SJSA1 (cell line): ENCODE results near the gene FYB2. TPM values are rescaled to one million over a fixed set of nuclear protein-coding genes. Genes with fewer than 3 reads are reported as not detected.

ENCODE experiments used
- DNase-seq, 2 experiments: peaks; one replicate each; pipeline ENCODE4 v3.0.0-alpha.2; 2015 to 2020; ENCODE audit warnings: low spot score in 2 of 2, low read depth in 1 of 2
- H3K27ac ChIP-seq: fragments of 250-450 bp; sonication (Bioruptor Pico); 2 replicates; pipeline ENCODE4 v1.5.1; 2020; ENCODE audit warnings: mild to moderate bottlenecking, moderate library complexity
- H3K27me3 ChIP-seq: fragments of 250-450 bp; sonication (Bioruptor Pico); replicated peaks from 2 replicates; pipeline ENCODE4 v1.5.1; 2020; ENCODE audit warnings: mild to moderate bottlenecking, moderate library complexity
- H3K36me3 ChIP-seq: fragments of 250-450 bp; sonication (Bioruptor Pico); 2 replicates; pipeline ENCODE4 v1.5.1; 2020; ENCODE audit warnings: mild to moderate bottlenecking
- H3K4me1 ChIP-seq: fragments of 250-450 bp; sonication (Bioruptor Pico); replicated peaks from 2 replicates; pipeline ENCODE4 v1.6.1; 2021; ENCODE audit warnings: mild to moderate bottlenecking
- H3K4me3 ChIP-seq: fragments of 250-450 bp; sonication (Bioruptor Pico); 2 replicates; pipeline ENCODE4 v1.5.1; 2020; ENCODE audit warnings: mild to moderate bottlenecking
- H3K9me3 ChIP-seq: fragments of 250-450 bp; sonication (Bioruptor Pico); replicated peaks from 2 replicates; pipeline ENCODE4 v1.5.1; 2020; ENCODE audit warnings: mild to moderate bottlenecking
- total RNA-seq: library from RNA; depleted of rRNA; stranded (reverse); fragments of >200 nt; shearing (Covaris generic); gene quantifications from 2 replicates; pipeline ENCODE4 v1.2.3, GENCODE V29; 2014

Gene FYB2
- total RNA-seq, 1 experiment from 2014 or later: 0.58 TPM

DNA sequence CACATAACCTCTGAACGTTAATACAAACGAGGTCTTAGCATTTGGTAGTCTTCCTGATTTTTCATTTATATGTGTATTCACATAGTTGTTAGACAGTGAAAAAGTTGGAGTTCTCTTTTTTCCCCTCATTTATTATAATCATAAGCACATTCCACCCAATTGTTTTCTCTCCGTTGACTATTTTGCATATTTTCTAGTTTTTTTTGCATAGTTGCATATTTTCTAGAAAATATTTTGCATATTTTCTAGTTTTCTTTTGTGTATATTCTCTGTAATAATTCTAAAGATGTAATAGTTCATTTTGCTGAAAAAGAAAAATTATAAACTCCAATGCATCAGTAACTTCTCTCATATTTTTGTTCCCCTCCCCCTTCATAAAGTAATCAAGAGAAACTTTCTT lies 47.5 kb downstream of the FYB2 start:
- Histone ChIP-seq H3K4me1 (no peaks in the 10 kb centered on the region), H3K27me3 (no peaks in the 10 kb centered on the region), H3K36me3 (no peaks in the 10 kb centered on the region), H3K27ac (no peak overlapping the region), H3K4me3 (no peak overlapping the region), H3K9me3 (no peaks in the 10 kb centered on the region; the same call in 1 of the 2 replicates)
- no peak for DNase-seq

GRCh38 chr1:56758794-56759193 lies 60.4 kb downstream of the FYB2 start:
- Histone ChIP-seq H3K4me1 (no peaks in the 10 kb centered on the region), H3K27me3 (no peaks in the 10 kb centered on the region; the same call in 1 of the 2 replicates), H3K27ac (no peak overlapping the region), H3K36me3 (no peaks in the 10 kb centered on the region), H3K9me3 (0 out of 2 replicates have a peak, but pooled peaks cover 2% of the 10 kb centered on the region), H3K4me3 (no peak overlapping the region)
- no peak for DNase-seq

DNA sequence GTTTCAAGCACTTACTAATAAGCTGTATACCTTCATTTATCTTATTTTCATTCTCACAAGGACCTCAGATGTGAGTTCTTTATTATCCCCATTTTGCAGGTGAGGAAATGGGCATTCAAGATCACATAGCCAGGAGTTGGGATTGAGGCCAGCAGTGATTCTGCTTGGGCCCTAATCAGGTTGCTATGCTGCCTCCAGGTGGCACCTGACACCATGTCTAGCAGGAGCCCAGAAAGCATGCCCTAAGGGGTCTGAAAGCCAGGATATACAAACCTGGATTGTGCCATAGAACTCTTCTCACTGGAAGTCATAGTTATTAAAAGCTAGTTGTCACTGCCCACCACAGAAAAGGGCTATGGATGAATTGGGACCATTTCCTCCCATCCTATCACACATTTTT lies 61.1 kb downstream of the FYB2 start:
- Histone ChIP-seq H3K9me3 (0 out of 2 replicates have a peak, but pooled peaks cover 2% of the 10 kb centered on the region), H3K27me3 (no peaks in the 10 kb centered on the region; the same call in 1 of the 2 replicates), H3K4me3 (no peak overlapping the region), H3K27ac (no peak overlapping the region), H3K4me1 (no peaks in the 10 kb centered on the region), H3K36me3 (no peaks in the 10 kb centered on the region)
- no peak for DNase-seq

GRCh38 chr1:56755911-56756310 lies 63.3 kb downstream of the FYB2 start:
- Histone ChIP-seq H3K4me3 (no peak overlapping the region), H3K27me3 (no peaks in the 10 kb centered on the region; the same call in 1 of the 2 replicates), H3K9me3 (0 out of 2 replicates have a peak, but pooled peaks cover 2% of the 10 kb centered on the region), H3K27ac (no peak overlapping the region), H3K36me3 (no peaks in the 10 kb centered on the region), H3K4me1 (no peaks in the 10 kb centered on the region)
- no peak for DNase-seq

DNA sequence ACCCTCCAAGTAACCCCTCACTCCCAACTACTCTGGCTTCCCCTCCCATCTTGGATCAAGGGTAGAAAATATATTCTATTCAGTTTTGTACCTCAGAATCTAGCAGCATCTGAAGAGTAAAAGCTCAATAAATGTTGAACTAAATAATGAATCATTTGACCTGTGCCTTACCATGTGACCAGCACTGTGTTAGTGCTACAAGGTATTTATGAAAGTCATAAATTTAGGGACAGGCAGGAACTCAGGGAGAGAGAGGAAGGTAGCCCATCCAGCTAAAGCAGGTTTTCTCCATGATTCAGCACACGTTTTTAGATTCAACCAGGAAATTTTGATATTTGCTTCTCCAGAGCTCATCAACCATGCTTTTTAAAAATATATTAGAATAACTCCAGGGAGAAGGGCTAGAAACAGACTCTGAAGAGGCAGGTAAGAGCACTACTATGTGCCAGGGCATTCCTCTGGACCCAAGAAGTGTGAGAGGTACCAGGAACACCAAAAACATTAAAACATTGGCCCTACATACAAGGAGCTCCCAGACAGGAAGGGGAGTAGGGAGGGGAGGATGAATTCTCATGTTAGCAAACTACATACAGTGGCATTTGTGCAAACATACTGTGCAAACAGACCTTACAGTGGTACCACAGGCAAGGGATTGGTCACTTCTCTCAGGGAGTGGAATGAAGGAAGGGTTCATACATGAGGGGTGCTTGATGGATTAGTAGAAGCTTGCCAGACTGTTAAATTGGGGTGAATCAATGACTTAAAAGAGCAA lies 64.3 kb downstream of the FYB2 start:
- Histone ChIP-seq H3K36me3 (no peaks in the 10 kb centered on the region), H3K4me1 (no peaks in the 10 kb centered on the region), H3K27me3 (peaks cover 3% of the 10 kb centered on the region; the same call in 1 of the 2 replicates), H3K4me3 (no peak overlapping the region), H3K9me3 (0 out of 2 replicates have a peak, but pooled peaks cover 2% of the 10 kb centered on the region), H3K27ac (no peak overlapping the region)
- DNase-seq: no peak

DNA sequence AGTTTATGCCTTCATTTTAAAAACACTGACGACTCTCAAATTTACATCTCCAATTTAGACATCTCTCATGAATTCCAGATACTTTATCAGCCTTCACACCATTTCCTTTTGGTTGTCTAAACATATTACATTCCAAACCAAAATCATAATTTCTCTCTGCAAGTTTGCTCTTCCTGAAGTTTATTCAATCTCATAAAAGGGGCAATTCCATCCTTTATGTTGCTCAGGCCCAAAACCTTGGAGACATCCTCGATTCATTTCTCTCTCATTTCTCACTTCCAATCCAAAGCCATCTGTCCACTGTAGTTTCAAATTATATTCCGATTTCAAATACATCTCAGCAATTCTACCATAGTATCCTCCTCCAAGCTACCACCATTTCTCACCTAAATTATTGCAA lies 74.0 kb downstream of the FYB2 start:
- no peak for DNase-seq
- Histone ChIP-seq H3K27ac (no peak overlapping the region), H3K36me3 (no peaks in the 10 kb centered on the region), H3K4me3 (no peak overlapping the region), H3K27me3 (peaks cover 6% of the 10 kb centered on the region; the same call in 1 of the 2 replicates), H3K9me3 (0 out of 2 replicates have a peak, but pooled peaks cover 3% of the 10 kb centered on the region), H3K4me1 (no peaks in the 10 kb centered on the region)

- Histone ChIP-seq H3K4me3 (no peak overlapping the region), H3K27ac (no peak overlapping the region), H3K27me3 (peaks cover 5% of the 10 kb centered on the region; the same call in 1 of the 2 replicates), H3K36me3 (no peaks in the 10 kb centered on the region), H3K9me3 (no peaks in the 10 kb centered on the region), H3K4me1 (no peaks in the 10 kb centered on the region)
- DNase-seq: no peak
Observed at GRCh38 chr1:56728964-56729363, 90.2 kb downstream of the FYB2 start.

DNA sequence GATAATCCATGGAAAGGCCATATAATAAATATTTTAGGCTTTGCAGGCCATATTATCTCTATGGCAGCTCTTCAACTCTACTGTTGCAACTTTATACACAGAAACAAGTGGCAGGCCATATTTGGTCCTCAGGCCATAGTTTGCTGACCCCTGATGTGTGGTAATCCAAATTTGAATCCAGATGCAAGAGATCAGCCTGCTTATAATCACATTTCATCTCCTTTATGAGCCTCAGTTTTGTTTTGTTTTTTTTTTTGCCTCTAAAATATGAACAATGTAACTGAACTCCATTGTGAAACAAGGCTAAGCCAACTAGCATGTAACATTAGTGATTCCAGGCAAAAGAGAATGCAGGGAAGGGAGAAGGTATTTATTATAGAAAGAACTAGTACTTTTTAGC lies 92.5 kb downstream of the FYB2 start:
- Histone ChIP-seq H3K4me3 (no peak overlapping the region), H3K27me3 (peaks cover 6% of the 10 kb centered on the region; the same call in 1 of the 2 replicates), H3K36me3 (no peaks in the 10 kb centered on the region), H3K27ac (no peak overlapping the region), H3K4me1 (no peaks in the 10 kb centered on the region), H3K9me3 (no peaks in the 10 kb centered on the region)
- no peak for DNase-seq

- no peak overlapping the region for H3K27ac ChIP-seq
- peaks cover 12% of the 10 kb centered on the region; the same call in 1 of the 2 replicates for H3K27me3 ChIP-seq
- H3K4me3 ChIP-seq: no peak overlapping the region
- no peaks in the 10 kb centered on the region for H3K9me3 ChIP-seq
- H3K36me3 ChIP-seq: no peaks in the 10 kb centered on the region
- no peaks in the 10 kb centered on the region for H3K4me1 ChIP-seq
- DNase-seq: no peak
Observed at GRCh38 chr1:56719171-56719570, 100.0 kb downstream of the FYB2 start.

DNA sequence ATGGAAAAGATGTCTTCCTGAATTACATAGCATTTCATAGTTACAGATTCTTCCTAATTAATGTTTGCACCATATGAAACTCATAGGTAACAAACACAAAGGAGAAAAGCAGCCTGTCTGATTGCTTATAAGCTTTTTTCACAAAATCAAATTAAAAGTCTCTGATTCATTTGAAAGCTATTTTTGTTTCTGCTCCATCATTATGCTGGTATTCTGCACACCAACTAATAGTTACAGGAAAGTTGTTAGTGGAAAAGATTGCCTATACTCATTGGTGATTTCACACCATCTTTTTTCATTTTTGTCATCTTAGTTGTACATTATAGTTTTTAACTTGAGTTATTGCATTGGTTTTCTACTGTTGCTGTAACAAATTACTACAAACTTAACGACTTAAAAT lies 104.0 kb downstream of the FYB2 start:
- peaks cover 6% of the 10 kb centered on the region for H3K4me1 ChIP-seq
- no peak for DNase-seq
- no peaks in the 10 kb centered on the region for H3K9me3 ChIP-seq
- H3K27me3 ChIP-seq: peaks cover 6% of the 10 kb centered on the region; the same call in 1 of the 2 replicates
- no peak overlapping the region for H3K4me3 ChIP-seq
- no peaks in the 10 kb centered on the region for H3K36me3 ChIP-seq
- no peak overlapping the region for H3K27ac ChIP-seq

GRCh38 chr1:56713112-56713511 lies 106.1 kb downstream of the FYB2 start:
- Histone ChIP-seq H3K4me3 (no peak overlapping the region), H3K4me1 (peaks cover 6% of the 10 kb centered on the region), H3K36me3 (no peaks in the 10 kb centered on the region), H3K27me3 (no peaks in the 10 kb centered on the region), H3K27ac (no peak overlapping the region), H3K9me3 (no peaks in the 10 kb centered on the region)
- DNase-seq: no peak

DNA sequence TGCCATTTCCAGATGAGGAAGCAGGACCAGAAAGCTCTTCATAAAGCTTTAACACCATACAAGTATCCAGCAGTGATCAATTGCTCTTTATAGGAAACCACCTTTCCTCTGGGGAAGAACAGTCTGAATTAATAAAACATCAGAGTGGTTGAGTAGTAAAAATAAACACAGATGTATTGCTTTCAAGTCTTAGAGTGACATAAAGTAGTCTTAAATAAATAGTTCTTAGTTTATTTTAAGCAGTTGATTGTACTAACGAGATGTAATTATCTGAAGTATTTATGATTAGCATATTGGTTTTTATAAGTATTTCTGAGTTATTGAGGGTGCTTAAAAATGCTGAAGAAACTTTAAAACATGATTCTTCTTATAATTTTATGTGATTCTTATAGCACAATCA lies 107.1 kb downstream of the FYB2 start:
- Histone ChIP-seq H3K4me1 (peaks cover 6% of the 10 kb centered on the region), H3K27ac (no peak overlapping the region)
- DNase-seq: no peak

DNA sequence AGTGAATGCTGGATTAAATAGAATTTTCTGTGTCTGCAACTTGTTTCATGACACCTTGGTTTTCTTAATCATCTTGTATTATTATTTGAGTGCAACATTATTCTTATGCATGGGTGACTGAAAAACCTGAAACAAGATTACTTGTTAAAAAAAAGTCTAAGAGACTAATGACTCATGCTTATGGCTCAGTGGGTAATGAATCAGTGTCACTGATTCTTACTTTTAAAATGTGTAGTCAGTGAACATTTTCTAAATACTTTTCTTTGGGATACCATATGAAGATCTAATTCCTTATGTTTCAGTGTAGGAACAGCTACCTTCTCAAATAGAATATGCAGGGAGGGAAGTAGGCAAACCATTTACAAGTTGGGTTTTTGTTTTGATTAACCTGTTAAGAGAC lies 108.6 kb downstream of the FYB2 start:
- Histone ChIP-seq H3K27me3 (no peaks in the 10 kb centered on the region), H3K4me1 (peaks cover 6% of the 10 kb centered on the region), H3K4me3 (no peak overlapping the region), H3K36me3 (no peaks in the 10 kb centered on the region), H3K27ac (no peak overlapping the region), H3K9me3 (no peaks in the 10 kb centered on the region)
- peak in 1 of 2 experiments; percentile 38 for DNase-seq

More for the DNA sequence above, 107.1 kb downstream of the FYB2 start:
- H3K9me3 ChIP-seq: no peaks in the 10 kb centered on the region
- no peak overlapping the region for H3K4me3 ChIP-seq
- H3K36me3 ChIP-seq: no peaks in the 10 kb centered on the region
- no peaks in the 10 kb centered on the region for H3K27me3 ChIP-seq

DNA sequence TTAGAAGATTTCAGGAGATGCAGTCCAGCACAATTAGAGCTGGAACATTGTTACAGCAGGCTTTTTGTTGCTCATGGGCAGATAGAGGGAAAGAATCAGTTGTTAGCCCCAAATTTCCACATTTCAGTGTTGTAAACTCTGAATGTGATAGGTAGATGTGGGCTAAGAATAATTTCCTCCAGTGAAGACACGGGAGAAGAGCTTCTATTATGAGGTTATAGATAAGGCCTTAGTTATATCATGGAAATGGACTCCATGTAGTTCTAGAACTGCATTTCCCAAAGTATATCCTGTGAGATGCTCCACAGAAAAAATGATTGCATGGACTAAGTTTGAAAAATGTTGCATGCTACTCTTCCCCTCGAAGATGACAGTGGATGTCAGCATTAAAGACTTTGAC lies 109.2 kb downstream of the FYB2 start:
- Histone ChIP-seq H3K4me3 (no peak overlapping the region), H3K27ac (no peak overlapping the region), H3K4me1 (peaks cover 6% of the 10 kb centered on the region), H3K36me3 (no peaks in the 10 kb centered on the region), H3K27me3 (no peaks in the 10 kb centered on the region), H3K9me3 (no peaks in the 10 kb centered on the region)
- DNase-seq: no peak
